ENCODE data around the gene TEKT1. TPM values are rescaled to one million over a fixed set of nuclear protein-coding genes. Genes with fewer than 3 reads are reported as not detected.
"Not testable (repeated sequence)": the region's sequence is repeated elsewhere in the genome, so short reads cannot be mapped to it uniquely, and the experiment has no call there.

TEKT1 gene
- polyA plus RNA-seq, 1 donor from 2014 or later, result 0.06 TPM

- no peak for TF ChIP-seq CTCF (IDR thresholded peaks at IDR 0.05; ENCODE audit: poor library complexity, severe bottlenecking)
- no peak for TF ChIP-seq MXI1 (conservative IDR thresholded peaks at IDR 0.05; ENCODE audit: poor library complexity, severe bottlenecking)
- no peak for TF ChIP-seq RAD21 (conservative IDR thresholded peaks at IDR 0.05)
- no peak for TF ChIP-seq SMC3 (conservative IDR thresholded peaks at IDR 0.05; ENCODE audit: poor library complexity)
- TF ChIP-seq EZH2 (IDR thresholded peaks at IDR 0.05; ENCODE audit: borderline replicate concordance, insufficient read depth, low read length, poor library complexity, severe bottlenecking), result no peak
- no peak for TF ChIP-seq POLR2AphosphoS5 (IDR thresholded peaks at IDR 0.05)
- TF ChIP-seq TAF1 (IDR thresholded peaks at IDR 0.05; ENCODE audit: low read depth), result no peak
- no peaks in the 10 kb centered on the region for H3K9me3 ChIP-seq (ENCODE audit: low read length)
- H4K20me1 ChIP-seq (ENCODE audit: insufficient read depth), result no peaks in the 10 kb centered on the region
- no peak within 1 kb of the TSS for H3K9ac ChIP-seq (ENCODE audit: low read length)
- H3K79me2 ChIP-seq (replicated peaks; ENCODE audit: insufficient read depth, low read length), result no peaks in the 10 kb centered on the region
- no peaks in the 10 kb centered on the region for H3K36me3 ChIP-seq (ENCODE audit: insufficient read depth, low read length)
- no peak within 1 kb of the TSS for H3K4me2 ChIP-seq (ENCODE audit: low read length)
- no peak within 1 kb of the TSS for H3K27ac ChIP-seq (ENCODE audit: low read length)
- peaks cover 22% of the 10 kb centered on the region for H3K27me3 ChIP-seq (ENCODE audit: insufficient read depth, low read depth, low read length)
- H3K9me2 ChIP-seq (ENCODE audit: insufficient read depth, low read length), result no peaks in the 10 kb centered on the region
- H3K4me3 ChIP-seq (ENCODE audit: low read length), result peak within 1 kb of the TSS; percentile 51
- no peak within 1 kb of the TSS for H2AFZ ChIP-seq (ENCODE audit: low read depth, low read length)
- H3F3A ChIP-seq (ENCODE audit: insufficient read depth, low read length, poor library complexity, severe bottlenecking), result no peaks in the 10 kb centered on the region
Observed at GRCh38 chr17:6775871-6776405, 55.6 kb downstream of the TEKT1 start, which contains the start of gene FBXO39. Gene FBXO39 (plus strand): TSS chr17:6776215. CDS start chr17:6779869, 3,654 bp downstream.

GRCh38 chr17:6774906-6775305 lies 56.6 kb downstream of the TEKT1 start:
- H3K27me3 ChIP-seq (ENCODE audit: insufficient read depth, low read depth, low read length), result peaks cover 22% of the 10 kb centered on the region
- not testable (repeated sequence) for H2AFZ ChIP-seq (ENCODE audit: low read depth, low read length); H3K4me2 ChIP-seq (ENCODE audit: low read length); H3K79me2 ChIP-seq (replicated peaks; ENCODE audit: insufficient read depth, low read length); H3K9me2 ChIP-seq (ENCODE audit: insufficient read depth, low read length); H3F3A ChIP-seq (ENCODE audit: insufficient read depth, low read length, poor library complexity, severe bottlenecking); H3K9ac ChIP-seq (ENCODE audit: low read length); H3K4me3 ChIP-seq (ENCODE audit: low read length); H3K36me3 ChIP-seq (ENCODE audit: insufficient read depth, low read length); H3K27ac ChIP-seq (ENCODE audit: low read length); H3K9me3 ChIP-seq (ENCODE audit: low read length); H4K20me1 ChIP-seq (ENCODE audit: insufficient read depth)

GRCh38 chr17:6772016-6772415 lies 59.5 kb downstream of the TEKT1 start:
- H3F3A ChIP-seq (ENCODE audit: insufficient read depth, low read length, poor library complexity, severe bottlenecking), result no peaks in the 10 kb centered on the region
- H3K9me3 ChIP-seq (ENCODE audit: low read length), result no peaks in the 10 kb centered on the region
- H3K4me3 ChIP-seq (ENCODE audit: low read length), result no peak overlapping the region
- no peaks in the 10 kb centered on the region for H3K36me3 ChIP-seq (ENCODE audit: insufficient read depth, low read length)
- H4K20me1 ChIP-seq (ENCODE audit: insufficient read depth), result no peaks in the 10 kb centered on the region
- TF ChIP-seq RAD21 (conservative IDR thresholded peaks at IDR 0.05) (no peak), EP300 (conservative IDR thresholded peaks at IDR 0.05; ENCODE audit: poor library complexity, severe bottlenecking) (no peak), POLR2AphosphoS5 (IDR thresholded peaks at IDR 0.05) (no peak), CTCF (IDR thresholded peaks at IDR 0.05; ENCODE audit: poor library complexity, severe bottlenecking) (no peak), SMC3 (conservative IDR thresholded peaks at IDR 0.05; ENCODE audit: poor library complexity) (no peak), MXI1 (conservative IDR thresholded peaks at IDR 0.05; ENCODE audit: poor library complexity, severe bottlenecking) (no peak), REST (IDR thresholded peaks at IDR 0.05; ENCODE audit: borderline replicate concordance) (no peak), EZH2 (IDR thresholded peaks at IDR 0.05; ENCODE audit: borderline replicate concordance, insufficient read depth, low read length, poor library complexity, severe bottlenecking) (no peak), TAF1 (IDR thresholded peaks at IDR 0.05; ENCODE audit: low read depth) (no peak)
- H3K27me3 ChIP-seq (ENCODE audit: insufficient read depth, low read depth, low read length), result peaks cover 22% of the 10 kb centered on the region
- H3K27ac ChIP-seq (ENCODE audit: low read length), result no peak overlapping the region
- H3K9me2 ChIP-seq (ENCODE audit: insufficient read depth, low read length), result no peaks in the 10 kb centered on the region
- no peaks in the 10 kb centered on the region for H3K79me2 ChIP-seq (replicated peaks; ENCODE audit: insufficient read depth, low read length)
- no peak overlapping the region for H2AFZ ChIP-seq (ENCODE audit: low read depth, low read length)
- no peak overlapping the region for H3K9ac ChIP-seq (ENCODE audit: low read length)
- no peak overlapping the region for H3K4me2 ChIP-seq (ENCODE audit: low read length)
